Measurements from ENCODE around the gene MYCBP2.

The MYCBP2 gene

DNA sequence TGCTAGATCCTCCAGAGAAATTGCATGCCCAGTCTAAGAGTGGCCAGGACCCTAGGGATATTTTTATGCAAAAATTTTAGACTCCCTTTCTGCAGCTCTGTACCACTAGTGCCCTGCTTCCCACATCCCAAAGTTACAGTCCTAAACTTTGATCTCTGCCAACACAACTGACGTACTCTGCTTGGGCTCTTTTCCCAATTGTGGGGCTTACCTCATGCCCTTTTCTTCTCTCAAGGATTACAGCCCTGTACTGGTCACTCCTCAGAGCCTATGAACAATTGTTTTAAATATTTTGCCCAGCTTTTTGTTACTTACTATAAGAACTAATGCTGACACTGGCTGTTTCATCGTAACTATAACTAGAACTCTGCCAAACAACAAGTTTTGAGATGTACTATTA, 242.1 kb downstream of the MYCBP2 start:
- DNase-seq: no peak

DNA sequence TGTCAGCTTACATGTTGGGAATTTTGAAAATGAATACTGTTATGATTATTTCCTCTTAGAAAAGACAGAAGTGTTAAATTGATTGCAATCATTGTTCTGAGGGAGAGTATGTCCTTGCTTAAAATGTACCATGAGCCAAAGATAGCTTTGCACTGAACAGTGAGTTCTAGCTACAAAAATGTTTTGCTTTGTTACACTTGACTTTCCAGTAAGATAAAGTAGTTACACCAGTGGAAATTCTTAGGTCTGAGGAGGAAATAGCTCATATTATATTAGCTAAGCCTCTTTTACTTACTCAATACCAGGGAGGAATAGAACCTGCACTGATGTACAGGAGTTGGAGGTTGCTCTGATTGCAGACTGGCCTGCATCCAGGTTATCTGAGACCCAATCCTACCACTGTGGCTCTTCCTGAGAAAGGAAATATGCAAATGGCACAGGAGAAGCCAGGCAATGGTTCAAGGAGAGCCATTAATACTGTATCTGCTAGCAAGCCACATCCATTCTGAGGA, 246.9 kb downstream of the MYCBP2 start:
- DNase-seq: no peak

DNA sequence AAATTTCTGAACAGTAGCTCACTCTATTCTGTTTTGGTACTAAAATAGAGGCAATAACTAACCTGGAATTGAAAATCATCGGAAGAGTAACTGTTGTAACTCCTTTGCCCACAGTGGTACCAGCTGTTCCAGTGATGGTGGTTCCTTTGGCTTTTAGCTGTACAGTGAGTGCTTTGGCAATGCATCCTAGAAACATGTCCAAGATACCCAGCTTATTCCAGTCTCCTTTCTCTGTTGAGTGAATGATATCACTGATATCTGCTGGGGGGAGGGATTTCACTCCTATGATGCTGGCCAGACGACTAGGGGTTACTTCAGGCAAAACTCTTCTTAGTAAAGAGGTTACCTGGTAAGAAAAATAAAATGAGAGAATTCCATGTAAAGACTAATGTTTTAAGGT, 259.4 kb downstream of the MYCBP2 start:
- DNase-seq: no peak

DNA sequence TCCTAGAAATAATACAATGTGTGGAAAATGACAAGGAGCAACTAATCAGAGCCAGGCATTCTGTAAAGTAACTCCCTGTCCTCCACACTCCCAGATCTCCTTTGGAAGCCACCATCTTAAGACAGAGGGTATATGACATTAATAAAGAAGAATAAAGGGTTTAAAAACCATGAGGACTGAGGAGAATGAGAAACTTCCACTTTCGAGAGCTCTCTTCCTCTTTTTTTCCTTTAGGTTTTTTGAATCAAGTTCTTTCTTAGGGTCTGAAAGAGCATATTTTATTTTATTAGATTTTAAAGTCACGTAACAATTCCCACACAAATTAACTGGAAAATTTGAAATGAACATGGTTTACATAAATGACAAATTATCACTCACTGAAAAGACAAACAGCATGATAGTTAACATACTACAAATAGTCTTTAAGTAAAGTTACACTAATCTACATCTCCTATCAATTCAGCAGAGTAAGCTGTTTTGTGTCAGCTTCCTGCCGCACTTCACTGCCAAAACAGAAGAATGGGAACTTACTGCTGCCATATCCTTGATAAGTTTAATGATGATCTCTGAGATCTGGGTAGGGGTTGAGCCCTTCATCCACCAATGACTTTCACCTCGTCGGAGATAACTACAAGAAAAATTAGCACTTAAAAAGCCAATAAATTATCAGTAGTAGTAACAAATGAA, 261.3 kb downstream of the MYCBP2 start:
- DNase-seq: no peak

DNA sequence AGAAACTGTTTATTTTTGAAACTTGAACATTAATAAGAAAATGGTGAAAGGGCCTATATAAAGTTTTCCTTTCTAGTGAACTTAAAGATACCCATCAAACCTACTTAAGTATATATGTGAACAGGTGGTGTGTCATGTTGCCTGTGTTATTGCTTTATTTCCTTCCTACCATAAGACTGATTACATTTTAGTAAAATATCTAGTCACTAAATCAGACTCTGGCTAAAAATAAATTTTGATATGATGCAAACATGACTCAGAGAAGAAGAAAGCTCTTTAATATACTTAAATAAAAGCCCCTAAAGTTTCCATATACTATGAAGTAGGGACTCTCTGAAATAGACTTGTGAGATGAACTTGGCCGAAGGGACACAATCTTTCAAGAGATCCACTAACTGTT, 264.8 kb downstream of the MYCBP2 start:
- DNase-seq: no peak

DNA sequence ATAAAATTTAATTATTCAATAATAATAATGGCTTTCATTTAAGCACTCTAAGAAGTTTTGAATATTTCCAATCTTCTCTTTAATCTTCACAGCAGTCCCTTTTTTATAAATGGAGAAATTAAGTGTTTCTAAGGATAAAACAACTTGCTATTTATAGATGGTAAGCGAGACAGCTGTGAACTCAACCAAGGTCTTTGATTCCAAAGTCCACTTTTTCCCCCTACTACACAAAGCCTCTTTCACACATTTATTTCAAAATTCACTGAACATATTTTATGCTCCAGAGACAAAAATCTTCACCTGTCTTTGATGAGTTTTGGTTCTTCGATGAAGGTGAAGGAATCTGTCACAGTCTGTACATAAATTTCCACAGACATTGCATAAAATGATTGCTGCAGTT, 265.5 kb downstream of the MYCBP2 start:
- DNase-seq: no peak

DNA sequence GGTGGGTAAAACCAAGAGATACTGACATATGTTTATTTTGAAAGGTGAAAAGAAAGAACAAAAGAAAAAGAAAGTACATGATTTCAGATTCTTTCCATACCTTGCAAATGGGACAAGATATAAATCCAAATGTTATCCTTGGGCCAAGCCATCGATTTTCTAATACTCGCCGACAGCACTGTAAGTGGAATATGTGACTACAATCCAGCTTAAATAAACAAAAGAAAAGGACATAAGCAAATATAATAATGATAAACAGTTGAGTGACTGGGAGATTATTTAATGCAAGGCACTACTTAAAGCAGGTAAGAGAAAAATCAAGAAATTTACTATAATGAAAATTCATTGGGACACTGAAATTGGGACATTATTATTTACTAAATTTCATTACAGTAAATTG, 270.0 kb downstream of the MYCBP2 start:
- no peak for DNase-seq

DNA sequence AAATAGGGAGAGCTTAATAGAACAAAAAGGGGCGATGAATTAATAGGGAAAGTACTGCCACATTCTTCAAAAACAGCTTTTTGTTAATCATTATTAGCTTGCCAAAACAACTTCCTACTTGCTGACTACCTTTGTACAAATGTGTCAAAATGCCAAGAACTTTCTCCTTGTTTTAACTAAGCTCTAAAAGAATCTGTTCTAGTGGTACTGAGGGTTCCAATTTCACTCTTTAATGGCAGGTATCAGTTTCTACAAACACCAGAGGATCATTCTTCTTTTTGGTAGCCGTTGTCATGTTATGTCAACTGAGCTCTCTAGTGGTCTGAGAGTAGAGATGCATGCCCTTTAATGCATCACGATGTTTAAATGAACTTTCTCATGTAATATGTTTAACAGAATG, 270.5 kb downstream of the MYCBP2 start:
- DNase-seq: no peak

DNA sequence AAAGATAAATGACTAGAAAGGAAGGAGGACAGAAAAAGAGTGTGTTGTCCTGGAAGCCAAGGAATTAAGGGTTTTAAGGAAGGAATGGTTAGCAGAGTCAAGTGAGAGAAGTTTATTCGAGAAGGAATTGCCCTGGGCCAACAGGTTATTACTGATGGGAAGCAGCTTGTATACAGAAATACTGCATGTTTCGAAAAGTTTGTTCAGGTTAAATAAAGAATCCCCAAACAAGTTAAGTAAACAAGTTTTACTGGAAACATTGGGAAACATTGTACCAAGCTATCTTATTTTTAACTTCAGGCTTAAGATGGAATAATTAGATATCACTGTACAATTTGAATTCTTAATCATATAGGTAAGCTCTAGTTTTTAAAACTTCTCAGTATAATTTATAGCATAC, 271.7 kb downstream of the MYCBP2 start:
- DNase-seq: no peak

DNA sequence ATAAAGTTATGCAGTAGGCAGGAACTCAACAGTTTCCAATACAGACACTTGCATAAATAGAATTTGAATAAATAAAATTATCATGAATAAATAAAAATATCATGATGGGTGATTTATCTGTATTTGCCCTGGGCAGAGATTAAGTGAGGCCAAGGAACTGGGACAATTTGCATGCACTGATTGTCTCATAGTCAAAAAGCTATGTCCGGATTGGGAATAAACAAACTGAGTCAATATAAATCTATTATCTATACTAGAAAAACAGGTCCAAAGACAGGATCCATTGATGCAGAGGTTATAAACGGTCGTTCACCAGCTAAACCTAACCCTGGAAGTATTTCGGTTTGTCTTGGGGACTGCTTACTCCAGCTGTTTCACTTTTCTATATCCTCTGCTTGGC, 273.7 kb downstream of the MYCBP2 start:
- DNase-seq: no peak

DNA sequence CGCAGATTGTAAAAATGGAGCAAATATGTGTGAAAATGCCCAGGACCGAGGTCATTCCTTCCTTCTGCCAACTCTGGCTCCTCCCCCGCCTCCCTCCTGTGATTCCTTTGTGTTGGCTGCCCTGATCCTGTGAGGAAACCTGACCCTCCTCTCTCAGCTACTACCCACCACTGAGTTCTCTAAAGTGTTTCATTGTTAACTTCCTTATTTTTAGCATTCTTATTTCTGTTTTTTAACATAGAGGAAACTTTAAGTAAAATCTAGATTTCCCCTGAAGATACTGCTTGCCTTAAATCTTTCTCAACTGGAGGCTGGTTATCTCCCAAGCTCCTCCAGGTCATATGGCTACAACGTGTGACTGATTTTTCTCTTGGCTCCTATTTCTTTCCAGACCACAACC, 278.2 kb downstream of the MYCBP2 start:
- no peak for DNase-seq

DNA sequence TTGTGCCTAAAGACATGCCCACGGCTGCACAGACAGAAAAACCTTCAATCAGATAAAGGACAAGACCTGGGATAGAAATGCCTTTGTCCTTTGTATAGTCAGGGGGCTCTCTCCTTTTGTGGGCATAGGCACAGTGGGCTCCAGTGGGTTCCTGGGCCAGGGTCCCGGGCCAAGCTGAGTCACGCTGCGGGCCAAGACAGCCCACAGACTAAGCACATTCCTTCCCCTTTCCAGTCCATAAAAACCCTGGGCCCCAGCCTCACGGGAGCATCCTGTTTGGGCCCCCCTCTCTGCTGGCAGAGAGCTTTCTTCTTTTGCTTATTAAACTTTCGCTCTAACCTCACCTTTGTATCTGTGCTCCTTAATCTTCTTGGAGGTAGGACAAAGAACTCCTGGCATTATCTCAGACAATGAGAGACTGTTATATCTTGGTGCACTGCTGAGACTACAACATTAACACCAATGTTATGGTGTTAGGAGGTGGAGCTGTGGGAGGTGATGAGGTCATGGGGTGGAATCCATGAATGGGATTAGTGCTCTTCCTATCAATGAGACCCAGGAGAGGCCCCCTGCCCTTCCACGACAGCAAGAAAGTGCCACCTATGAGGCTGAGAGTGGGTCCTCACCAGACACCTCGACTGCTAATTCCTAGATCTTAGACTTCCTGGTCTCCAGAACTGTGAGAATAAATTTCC, 279.1 kb downstream of the MYCBP2 start:
- DNase-seq: no peak

DNA sequence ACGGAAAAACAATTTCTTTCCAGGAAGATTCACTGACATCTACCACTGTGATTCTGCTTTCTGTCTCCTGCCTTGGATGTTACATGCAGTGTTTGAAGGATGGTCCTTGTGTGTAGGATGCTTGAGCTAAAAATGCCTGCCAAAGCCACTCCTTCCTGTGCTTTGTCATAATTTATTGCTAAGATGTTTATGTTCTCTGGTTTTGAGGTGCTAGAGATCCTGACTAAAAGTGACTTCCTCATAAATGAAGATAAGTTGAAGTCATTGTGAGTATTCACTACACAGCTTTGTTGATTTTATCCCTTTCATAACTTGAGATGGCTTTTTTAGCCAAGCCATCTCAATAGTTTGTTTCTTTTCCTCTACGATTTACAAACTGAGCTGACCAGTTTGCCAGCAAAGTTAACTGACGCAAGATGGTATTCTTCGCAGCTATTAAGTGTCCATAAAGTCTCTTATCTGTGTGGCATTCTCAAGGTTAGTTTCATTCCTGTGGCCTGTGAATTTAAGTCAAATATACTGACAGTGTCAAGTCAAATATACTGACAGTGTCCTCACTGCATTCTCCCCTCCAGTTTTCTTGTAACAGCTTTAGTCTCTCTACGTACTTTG, 284.2 kb downstream of the MYCBP2 start:
- no peak for DNase-seq

DNA sequence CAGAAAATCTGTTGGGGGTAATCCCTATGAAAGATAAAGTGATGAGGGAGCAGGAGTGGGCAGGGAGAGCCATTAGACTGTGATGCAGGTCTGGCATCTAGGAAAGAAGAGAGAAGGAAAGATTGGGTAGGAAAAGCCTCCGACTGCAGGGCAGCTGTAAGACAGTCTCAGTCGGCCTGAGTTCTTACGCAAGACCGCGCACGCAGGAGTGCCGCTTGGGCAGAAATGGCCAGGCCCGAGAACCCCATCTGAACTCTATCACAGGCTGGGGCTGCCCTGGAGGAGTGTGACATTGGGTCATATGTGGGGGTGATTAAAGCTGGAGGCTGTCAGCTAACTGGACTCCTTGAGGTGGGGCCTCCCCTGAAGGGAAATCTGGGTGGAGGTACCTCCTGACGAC, 286.1 kb downstream of the MYCBP2 start:
- no peak for DNase-seq

DNA sequence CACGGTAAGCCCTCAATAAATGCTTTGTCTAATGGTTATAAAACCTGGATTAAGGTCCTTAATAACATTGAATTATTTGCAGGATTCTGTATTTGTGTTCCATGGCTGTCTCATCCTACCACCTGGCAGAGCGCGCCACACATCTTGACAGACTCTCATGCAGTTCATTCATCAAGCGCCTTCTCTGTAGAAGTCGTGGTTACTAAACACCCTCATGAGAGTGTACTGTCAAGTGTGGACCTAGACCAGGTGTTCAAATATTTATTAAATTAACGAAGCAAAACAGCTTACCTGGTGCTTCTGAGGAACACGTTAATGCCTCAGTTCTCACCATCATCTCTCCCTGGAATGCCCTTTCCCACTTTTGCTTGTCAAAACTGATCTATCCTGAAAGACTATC, 286.8 kb downstream of the MYCBP2 start:
- peak; percentile 39 for DNase-seq

DNA sequence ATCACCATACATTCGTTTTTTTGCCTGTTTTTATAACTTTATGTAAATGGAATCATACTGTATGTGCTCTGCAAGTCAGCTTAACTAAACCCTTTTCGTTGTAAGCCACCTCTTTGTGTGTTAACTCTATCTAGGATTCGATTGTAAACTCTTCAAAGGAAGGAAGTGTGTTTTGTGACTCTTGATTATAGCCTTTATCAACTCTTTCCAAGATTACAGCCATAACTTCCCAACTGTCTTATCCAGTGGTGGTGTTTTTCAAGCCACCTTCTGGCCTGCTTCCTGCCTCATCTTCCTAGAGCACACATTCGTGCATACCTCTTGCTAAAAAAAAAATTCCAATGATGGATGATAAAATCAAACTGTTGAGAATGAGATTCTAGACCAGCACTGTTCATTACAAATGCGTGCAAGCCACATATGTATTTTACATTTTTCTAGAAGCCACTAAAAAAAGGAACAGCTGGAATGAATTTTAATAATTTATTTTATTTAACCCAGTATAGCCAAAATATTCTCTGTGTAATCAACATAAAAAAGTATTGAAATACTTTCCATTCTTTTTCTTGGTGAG, 287.9 kb downstream of the MYCBP2 start:
- DNase-seq: no peak

DNA sequence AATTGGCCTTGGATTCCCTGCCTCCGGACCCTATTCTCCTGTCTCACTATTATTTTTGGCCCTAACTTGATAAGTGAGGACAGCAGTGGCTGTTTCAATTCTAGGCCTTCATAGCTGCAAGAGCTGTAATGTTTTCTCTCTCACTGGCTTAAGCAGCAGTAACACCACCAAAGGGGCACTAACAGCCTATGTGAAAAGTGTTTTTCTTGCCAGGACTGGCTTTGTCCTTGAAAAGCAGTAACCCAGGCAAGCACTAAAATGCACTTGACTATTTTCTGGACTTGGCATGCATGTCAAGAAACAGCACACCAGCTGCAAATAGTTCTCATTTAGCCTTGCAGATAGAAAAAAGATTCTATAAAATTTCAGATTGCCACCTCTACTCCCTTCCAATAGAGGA, 290.6 kb downstream of the MYCBP2 start:
- DNase-seq: no peak

DNA sequence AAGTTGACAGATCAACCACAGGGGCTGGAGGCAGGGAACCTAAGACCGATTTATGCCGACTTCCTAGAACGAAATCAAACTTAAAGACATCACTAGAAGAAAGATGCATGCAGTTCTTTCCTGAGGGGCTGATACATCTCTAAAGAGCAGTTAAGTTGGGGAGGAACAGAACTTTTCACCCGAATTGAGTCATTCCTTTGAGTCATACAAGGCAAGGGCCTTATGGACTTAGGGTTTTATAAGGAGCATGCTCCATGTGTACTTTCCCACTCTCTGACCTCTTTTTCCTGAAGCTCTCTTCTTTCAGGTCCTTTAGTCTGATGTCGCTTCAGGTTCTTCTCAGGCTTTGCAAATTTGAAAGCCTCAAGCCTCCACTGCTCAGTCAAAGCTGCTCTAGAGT, 292.0 kb downstream of the MYCBP2 start:
- no peak for DNase-seq

DNA sequence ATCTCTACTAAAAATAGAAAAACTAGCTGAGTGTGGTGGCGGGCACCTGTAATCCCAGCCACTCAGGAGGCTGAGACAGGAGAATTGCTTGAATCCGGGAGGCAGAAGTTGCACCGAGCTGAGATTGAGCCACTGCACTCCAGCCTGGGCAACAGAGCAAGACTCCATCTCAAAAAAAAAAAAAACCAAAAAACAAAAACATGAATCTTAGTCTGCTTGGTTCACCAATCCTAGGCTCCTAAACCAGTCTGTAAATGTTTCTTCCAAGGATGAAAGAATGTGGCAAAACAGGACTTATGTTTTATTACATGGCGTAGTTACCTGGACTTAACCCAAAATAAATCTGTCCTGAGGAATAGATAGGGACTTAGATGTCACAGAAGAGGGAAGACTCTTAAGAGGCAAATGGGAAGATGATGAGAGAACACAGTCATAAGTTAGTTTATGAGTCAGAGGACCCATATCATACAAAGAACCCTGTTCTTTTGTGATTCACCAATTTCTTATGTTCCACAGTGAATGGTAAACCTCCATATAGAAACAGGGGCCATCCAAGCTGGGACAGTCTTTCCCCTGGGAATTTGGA, 293.1 kb downstream of the MYCBP2 start:
- DNase-seq: no peak

DNA sequence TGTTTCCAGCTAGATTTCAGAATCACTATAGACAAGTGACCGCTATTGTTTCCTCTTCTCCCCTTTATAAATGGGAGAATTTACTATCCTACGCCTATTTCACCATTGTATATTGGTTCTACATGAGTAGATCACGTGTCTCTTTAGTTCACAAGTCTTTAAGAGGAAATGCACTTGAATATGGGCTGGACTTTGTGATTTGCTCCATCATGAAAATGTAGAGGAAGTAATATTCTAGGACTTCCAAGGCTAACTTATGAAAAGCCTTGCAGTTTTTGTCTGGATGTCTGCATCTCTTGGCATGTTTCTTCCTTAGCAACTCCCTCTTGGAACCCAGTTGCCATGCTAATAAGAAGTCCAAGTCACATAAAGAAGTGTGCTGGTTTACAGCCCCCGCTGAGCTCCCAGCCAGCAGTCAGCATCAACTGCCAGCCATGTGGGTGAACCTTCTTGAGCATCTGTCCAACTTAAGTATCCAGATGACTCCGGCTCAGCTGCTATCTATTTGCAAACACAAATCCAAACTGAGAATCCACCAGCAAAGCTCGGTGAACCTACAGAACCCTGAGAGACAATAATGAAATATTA, 295.1 kb downstream of the MYCBP2 start:
- DNase-seq: no peak

DNA sequence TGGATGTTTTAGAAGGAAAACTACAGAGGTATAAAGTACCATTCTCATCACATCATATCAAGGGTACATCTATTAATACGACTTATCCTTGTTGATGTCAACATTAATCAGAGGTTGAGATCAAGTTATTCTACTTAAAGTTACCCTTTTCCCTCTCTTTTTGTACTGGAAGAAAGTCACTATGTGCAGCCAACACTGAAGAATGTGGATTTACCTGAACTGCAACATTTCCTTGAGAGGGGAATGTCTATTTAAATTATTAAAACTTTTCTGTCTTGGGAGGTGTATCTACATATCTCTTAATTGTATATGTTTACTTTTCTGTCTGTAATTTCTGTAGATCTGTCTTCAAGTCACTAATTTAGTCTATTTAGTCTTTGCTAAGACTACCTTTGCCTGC, 297.5 kb downstream of the MYCBP2 start:
- no peak for DNase-seq

DNA sequence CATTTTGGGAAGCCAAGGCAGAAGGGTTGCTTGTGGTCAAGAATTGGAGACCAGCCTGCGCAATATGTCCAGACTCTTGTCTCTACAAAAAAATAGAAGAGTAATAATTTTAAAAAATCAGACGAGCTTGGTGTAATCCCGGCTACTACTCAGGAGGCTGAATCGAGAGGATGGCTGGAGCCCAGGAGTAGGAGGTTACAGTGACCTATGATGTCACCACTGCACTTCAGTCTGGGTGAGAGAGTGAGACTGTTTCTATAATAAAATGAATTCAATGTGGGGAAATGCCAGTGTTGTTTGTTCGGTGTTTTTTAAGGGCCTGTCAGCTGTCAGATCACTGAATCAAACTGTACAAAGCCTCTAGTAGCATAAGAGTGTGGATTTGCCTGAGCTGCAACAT, 298.7 kb downstream of the MYCBP2 start:
- peak; percentile 91 for DNase-seq

All from SHP77 treated with DMSO at 0.1 percent for 48 hours (cell line).